Renal pelvis (tissue), 12 donors: Measurements from ENCODE around the gene CEBPA. TPM values are rescaled to one million over a fixed set of nuclear protein-coding genes. Genes with fewer than 3 reads are reported as not detected.

ENCODE experiments used
- DNase-seq: peaks from one replicate; pipeline ENCODE4 v3.0.0-alpha.2; 2013
- long read RNA-seq, 16 experiments: transcript quantifications; one replicate each; lab custom pipeline, GENCODE V29; 2026
- polyA plus RNA-seq, 3 donors: library from polyadenylated mRNA; unstranded; fragments of 120-200 nt; gene quantifications; one replicate each; pipeline ENCODE4 v1.2.1, GENCODE V29; 2013; ENCODE audit not compliant: insufficient read length in 3 of 3

Gene CEBPA
- polyA plus RNA-seq = 1 to 10 TPM; 4.0 to 8.5 (median 4.5) TPM
- long read RNA-seq, donor 1, transcript CEBPA-201 (1 exons, 2,631 nt) = major isoform, 13 of 13 reads
- long read RNA-seq, donor 1, partial matches to known transcripts = 0 of 13 reads
- long read RNA-seq, donor 1, other reads (novel, unspliced or antisense) = 0 of 13 reads
- long read RNA-seq, donor 2, transcript CEBPA-201 (1 exons, 2,631 nt) = major isoform, 22 of 22 reads
- long read RNA-seq, donor 2, partial matches to known transcripts = 0 of 22 reads
- long read RNA-seq, donor 2, other reads (novel, unspliced or antisense) = 0 of 22 reads
- long read RNA-seq, donor 3, transcript CEBPA-201 (1 exons, 2,631 nt) = major isoform, 17 of 17 reads
- long read RNA-seq, donor 3, partial matches to known transcripts = 0 of 17 reads
- long read RNA-seq, donor 3, other reads (novel, unspliced or antisense) = 0 of 17 reads
- long read RNA-seq, donor 4, transcript CEBPA-201 (1 exons, 2,631 nt) = major isoform, 18 of 18 reads
- long read RNA-seq, donor 4, partial matches to known transcripts = 0 of 18 reads
- long read RNA-seq, donor 4, other reads (novel, unspliced or antisense) = 0 of 18 reads
- long read RNA-seq, donor 5, transcript CEBPA-201 (1 exons, 2,631 nt) = major isoform, 9 of 9 reads
- long read RNA-seq, donor 5, partial matches to known transcripts = 0 of 9 reads
- long read RNA-seq, donor 5, other reads (novel, unspliced or antisense) = 0 of 9 reads
- long read RNA-seq, donor 6, transcript CEBPA-201 (1 exons, 2,631 nt) = major isoform, 9 of 9 reads
- long read RNA-seq, donor 6, partial matches to known transcripts = 0 of 9 reads
- long read RNA-seq, donor 6, other reads (novel, unspliced or antisense) = 0 of 9 reads
- long read RNA-seq, donor 7, transcript CEBPA-201 (1 exons, 2,631 nt) = major isoform, 34 of 34 reads
- long read RNA-seq, donor 7, partial matches to known transcripts = 0 of 34 reads
- long read RNA-seq, donor 7, other reads (novel, unspliced or antisense) = 0 of 34 reads
- long read RNA-seq, donor 8, transcript CEBPA-201 (1 exons, 2,631 nt) = major isoform, 15 of 15 reads
- long read RNA-seq, donor 8, partial matches to known transcripts = 0 of 15 reads
- long read RNA-seq, donor 8, other reads (novel, unspliced or antisense) = 0 of 15 reads
- long read RNA-seq, donor 9, transcript CEBPA-201 (1 exons, 2,631 nt) = major isoform, 25 of 25 reads
- long read RNA-seq, donor 9, partial matches to known transcripts = 0 of 25 reads
- long read RNA-seq, donor 9, other reads (novel, unspliced or antisense) = 0 of 25 reads
- long read RNA-seq, donor 10, transcript CEBPA-201 (1 exons, 2,631 nt) = major isoform, 17 of 23 reads
- long read RNA-seq, donor 10, partial matches to known transcripts = 6 of 23 reads
- long read RNA-seq, donor 10, other reads (novel, unspliced or antisense) = 0 of 23 reads
- long read RNA-seq, donor 11, transcript CEBPA-201 (1 exons, 2,631 nt) = major isoform, 12 of 12 reads
- long read RNA-seq, donor 11, partial matches to known transcripts = 0 of 12 reads
- long read RNA-seq, donor 11, other reads (novel, unspliced or antisense) = 0 of 12 reads
- long read RNA-seq, donor 12, transcript CEBPA-201 (1 exons, 2,631 nt) = major isoform, 29 of 29 reads
- long read RNA-seq, donor 12, partial matches to known transcripts = 0 of 29 reads
- long read RNA-seq, donor 12, other reads (novel, unspliced or antisense) = 0 of 29 reads
- long read RNA-seq, donor 13, transcript CEBPA-201 (1 exons, 2,631 nt) = major isoform, 6 of 6 reads
- long read RNA-seq, donor 13, partial matches to known transcripts = 0 of 6 reads
- long read RNA-seq, donor 13, other reads (novel, unspliced or antisense) = 0 of 6 reads
- long read RNA-seq, donor 14 = 0 reads
- long read RNA-seq, donor 15, transcript CEBPA-201 (1 exons, 2,631 nt) = major isoform, 77 of 77 reads
- long read RNA-seq, donor 15, partial matches to known transcripts = 0 of 77 reads
- long read RNA-seq, donor 15, other reads (novel, unspliced or antisense) = 0 of 77 reads
- long read RNA-seq, donor 16, transcript CEBPA-201 (1 exons, 2,631 nt) = major isoform, 13 of 13 reads
- long read RNA-seq, donor 16, partial matches to known transcripts = 0 of 13 reads
- long read RNA-seq, donor 16, other reads (novel, unspliced or antisense) = 0 of 13 reads

DNA sequence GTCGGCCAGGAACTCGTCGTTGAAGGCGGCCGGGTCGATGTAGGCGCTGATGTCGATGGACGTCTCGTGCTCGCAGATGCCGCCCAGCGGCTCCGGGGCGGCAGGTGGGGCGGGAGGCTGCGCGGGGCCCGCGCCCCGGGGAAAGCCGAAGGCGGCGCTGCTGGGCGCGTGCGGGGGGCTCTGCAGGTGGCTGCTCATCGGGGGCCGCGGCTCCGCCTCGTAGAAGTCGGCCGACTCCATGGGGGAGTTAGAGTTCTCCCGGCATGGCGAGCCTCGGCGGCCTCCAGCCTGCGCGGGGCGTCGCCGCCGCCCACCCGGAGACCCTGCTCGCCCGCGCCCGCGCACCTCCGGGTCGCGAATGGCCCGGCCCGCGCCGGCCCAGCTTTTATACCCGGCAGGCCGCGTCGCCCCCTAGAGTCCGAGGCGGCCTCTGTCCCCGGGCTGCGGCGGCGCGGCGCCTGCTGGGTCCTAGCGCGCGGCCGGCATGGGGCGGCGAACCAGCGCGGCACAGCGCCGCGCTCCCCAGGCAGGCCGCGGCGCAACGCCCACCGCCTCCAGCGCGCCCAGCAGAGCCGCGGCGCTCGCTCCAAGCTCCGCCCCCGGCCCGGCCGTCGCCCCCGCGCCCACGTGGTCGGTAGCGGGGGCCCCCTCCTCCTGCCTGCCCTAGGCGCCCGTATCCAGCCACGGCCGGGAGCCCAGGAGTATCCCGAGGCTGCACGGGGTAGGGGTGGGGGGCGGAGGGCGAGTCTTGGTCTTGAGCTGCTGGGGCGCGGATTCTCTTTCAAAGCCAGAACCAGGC, at the start of gene CEBPA:
Gene CEBPA (minus strand): TSS at position 360 of the 799 bp plus-strand sequence. CDS start 120 bp downstream, at position 240.
- peak; percentile 84 for DNase-seq

DNA sequence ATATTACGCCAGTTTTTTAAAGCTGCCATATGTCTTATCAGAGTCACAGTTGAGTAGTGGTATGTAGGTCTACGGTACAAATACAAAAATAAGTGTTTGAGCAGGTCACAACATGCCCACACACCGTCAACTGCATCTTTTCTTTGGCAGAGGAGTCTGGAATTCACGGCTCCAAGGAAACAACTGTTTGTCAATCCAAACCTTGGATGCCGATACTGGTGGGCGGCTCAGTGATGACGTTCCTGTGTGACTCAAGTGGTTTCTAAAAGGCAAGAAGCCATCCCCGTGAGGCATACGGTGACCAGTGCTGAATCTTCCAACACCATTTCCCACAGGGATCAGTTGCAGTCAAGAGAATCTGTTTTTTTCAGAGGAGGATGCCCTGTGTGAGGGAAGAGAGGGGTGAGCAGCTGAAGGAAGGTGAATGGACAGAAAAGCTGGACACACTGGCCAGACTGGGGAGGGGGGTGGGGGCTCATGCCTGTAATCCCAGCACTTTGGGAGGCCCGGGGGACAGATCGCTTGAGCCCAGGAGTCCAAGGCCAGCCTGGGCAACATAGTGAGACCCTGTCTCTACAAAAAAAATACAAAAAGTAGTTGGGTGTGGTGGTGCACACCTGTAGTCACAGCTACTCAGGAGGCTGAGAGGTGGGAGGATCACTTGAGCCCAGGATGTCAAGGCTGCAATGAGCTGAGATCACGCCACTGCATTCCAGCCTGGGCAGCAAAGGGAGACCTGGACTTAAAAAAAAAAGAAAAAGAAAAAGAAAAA, 48.4 kb upstream of the CEBPA start:
- DNase-seq = no peak

- DNase-seq = no peak
These were observed 47.3 kb upstream of the CEBPA start for GRCh38 chr19:33349319-33350289.

DNA sequence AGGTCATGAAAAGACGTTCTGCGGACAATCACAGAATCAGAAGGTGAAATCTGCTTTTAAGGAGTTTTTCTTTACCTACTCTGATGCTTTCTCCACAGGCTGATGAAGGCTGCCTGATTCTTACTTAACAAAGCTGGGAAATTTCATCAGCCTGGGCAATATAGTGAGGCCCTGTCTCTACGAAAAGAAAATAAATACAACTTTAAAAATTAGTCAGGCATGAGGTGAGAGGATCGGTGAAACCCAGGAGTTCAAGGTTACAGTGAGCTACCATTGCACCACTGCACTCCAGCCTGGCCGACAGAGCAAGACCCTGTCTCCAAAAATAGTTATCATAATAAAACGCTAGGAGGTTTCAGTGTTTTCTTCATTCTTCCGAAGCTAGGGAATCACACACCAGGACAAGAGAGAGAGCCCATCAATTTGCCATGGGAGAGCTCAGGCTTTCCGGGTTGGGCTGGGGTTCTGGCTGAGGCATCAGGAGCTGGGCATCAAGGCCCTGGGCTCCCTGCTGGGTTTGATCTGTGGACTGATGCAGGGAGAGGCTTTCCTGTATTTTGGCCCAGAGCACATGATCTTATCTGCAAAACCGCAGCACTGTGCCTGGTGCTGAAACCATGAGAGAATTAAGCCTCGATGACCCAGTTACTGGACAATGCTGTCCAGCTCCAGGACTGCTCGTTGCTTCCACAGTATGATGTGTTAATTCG, 46.1 kb upstream of the CEBPA start:
- no peak for DNase-seq

DNA sequence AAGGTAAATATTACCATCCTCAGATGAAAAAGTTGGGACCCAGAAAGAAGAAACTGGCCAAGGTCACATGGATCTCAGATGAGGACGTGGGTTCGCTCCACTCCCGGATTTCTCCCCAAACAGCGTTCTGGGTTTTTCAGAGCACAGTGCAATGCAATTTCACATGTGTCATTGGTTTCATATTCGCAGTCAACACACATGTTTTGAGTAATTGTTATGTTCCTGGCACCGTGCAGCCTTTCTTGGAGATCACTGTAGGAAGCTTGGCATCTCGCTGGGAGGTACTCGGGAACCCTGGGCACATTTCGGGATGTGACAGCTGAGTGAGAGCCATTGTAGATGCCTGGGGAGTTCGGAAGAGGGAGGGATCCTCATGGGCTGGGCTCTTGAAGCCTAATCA, 45.0 kb upstream of the CEBPA start:
- no peak for DNase-seq

- no peak for DNase-seq
These were observed 44.3 kb upstream of the CEBPA start for GRCh38 chr19:33346665-33347064.

DNA sequence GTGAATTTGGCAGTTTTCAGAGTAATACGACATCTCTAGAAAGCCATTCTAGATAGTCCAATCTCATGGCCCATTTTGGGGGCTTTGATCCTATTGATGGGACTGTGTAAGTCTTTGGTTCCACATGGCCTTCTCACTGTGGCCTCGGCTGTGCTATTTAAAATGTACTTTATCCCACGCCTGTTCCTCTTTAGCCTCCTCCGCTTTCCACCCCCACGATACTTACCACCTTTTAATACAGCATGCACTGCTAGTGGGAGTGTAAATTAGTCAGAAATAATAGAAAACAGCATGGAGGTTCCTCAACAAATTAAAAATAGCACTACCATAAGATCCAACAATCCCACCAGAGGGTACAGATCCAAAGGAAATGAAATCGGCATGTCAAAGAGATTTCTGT, 42.8 kb upstream of the CEBPA start:
- no peak for DNase-seq

DNA sequence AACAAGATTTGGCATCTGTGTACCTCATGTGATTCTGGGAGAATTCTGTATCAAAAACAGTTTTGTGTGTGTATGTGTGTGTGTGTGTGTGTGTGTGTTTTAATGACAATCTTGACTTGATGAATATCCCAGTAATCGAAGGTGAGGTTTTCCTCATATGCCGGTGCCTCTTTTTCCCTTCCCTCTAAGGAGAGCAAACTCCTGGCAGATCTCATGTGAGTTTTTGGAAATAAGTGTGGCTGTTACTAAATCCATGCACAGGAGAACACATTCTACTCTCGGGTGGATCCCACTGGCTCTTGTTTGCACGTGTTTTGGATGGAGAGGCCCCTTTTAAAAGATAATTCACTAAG, 42.2 kb upstream of the CEBPA start:
- no peak for DNase-seq

GRCh38 chr19:33343859-33344572, 41.7 kb upstream of the CEBPA start:
- DNase-seq = peak; percentile 3

DNA sequence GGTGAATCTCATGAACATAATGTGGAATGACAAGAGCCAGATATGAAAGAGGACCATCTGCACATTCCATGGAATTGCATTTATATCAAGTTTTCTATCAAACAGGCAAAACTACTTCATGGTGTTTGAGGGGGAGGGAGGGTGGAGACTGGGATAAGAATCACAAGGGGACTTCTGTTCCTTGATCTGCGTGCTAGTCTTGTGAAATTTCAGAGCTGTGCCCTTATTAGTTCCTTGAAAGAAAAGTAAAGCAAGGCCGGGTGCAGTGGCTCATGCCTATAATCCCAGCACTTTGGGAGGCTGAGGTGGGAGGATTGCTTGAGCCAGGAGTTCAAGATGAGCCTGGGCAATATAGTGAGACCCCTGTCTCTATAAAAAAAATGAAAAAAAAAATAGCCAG, 41.0 kb upstream of the CEBPA start:
- DNase-seq = no peak

DNA sequence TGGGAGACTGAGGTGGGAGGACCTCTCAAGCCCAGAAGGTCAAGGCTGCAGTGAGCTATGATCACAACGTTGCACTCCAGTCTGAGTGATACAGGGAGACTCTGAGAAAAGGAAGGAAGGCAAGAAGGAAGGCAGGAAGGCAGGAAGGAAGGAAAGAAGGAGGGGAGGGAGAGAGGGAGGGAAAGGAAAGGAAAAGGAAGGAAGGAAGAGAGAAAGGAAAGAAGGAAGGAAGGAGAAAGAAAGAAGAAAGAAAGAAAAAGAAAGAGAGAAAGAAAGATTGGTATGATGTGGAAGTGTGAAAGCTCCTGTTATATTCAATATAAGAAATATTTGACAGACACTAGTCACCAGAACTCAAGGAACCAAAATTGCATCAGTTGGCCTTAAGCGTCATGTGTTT, 38.7 kb upstream of the CEBPA start:
- no peak for DNase-seq

DNA sequence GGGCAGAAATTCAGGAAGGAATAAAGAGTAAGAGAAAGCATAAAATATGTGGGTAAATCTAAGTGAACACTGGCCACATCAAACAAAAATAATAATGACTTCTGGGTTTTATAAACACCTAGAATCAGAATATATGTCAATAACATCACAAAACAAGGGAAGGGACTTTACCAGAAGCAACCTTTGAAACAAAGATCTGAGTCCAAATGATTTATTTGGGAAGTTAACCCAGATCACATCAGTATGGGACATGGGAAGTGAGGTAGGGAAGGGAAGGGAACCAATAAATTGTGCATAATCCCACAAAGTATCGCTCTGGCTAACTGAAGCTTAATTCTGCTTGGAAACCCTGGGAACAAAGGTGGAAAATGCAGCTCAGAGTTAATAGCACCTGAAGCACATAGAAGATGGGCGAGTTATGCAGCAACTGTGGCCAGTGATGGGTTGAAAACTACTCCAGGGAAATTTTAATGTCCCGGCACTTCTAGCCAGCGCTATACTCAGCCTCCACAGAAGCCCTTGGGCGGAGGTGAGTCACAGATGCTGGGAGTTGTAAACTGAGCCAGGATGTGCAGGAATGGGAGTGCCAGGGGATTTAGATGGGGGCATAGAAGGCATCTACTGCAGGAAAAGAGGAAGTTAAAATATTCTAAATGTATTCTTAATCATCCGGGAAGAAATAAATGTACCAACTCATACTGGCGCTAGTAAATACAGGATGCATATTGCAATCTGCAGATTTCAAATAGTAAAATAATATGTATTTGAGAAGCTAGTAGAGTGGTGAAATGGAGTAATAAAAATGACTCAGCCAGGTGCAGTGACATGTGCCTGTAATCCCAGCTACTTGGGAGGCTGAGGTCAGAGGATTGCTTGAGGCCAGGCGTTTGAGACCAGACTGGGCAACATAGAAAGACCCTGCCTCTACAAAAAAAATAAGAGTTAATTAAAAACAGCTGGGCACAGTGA, 37.0 kb upstream of the CEBPA start:
- DNase-seq = no peak

GRCh38 chr19:33335446-33335845, 33.1 kb upstream of the CEBPA start:
- no peak for DNase-seq

GRCh38 chr19:33334271-33334670, 31.9 kb upstream of the CEBPA start:
- no peak for DNase-seq

- DNase-seq = no peak
These were observed 31.3 kb upstream of the CEBPA start for GRCh38 chr19:33333642-33334041.
